Ascending aorta (tissue), 2 donors: ENCODE measurements around the gene TJAP1. TPM values are rescaled to one million over a fixed set of nuclear protein-coding genes. Genes with fewer than 3 reads are reported as not detected.

Experiments
- DNase-seq, 2 donors: peaks; one replicate each; pipeline ENCODE4 v3.0.0-alpha.2; 2019; ENCODE audit warnings: low spot score in 2 of 2
- H3K27ac ChIP-seq, 2 donors: fragments of 200-600 bp; sonication (generic); one replicate each; pipeline ENCODE4 v1.5.1; 2016 to 2017; ENCODE audit warnings: mild to moderate bottlenecking in 1 of 2
- H3K27me3 ChIP-seq: fragments of 200-600 bp; sonication (generic); one replicate; pipeline ENCODE4 v1.5.1; 2017
- H3K36me3 ChIP-seq, 2 donors: fragments of 200-600 bp; sonication (generic); one replicate each; pipeline ENCODE4 v1.5.1; 2016
- H3K4me1 ChIP-seq, 2 donors: fragments of 200-600 bp; sonication (generic); one replicate each; pipeline ENCODE4 v1.5.1; 2016 to 2017; ENCODE audit warnings: mild to moderate bottlenecking in 1 of 2
- H3K4me3 ChIP-seq, 2 donors: fragments of 200-600 bp; sonication (generic); one replicate each; pipeline ENCODE4 v1.5.1; 2016 to 2017; ENCODE audit warnings: mild to moderate bottlenecking in 1 of 2
- H3K9me3 ChIP-seq, 2 donors: fragments of 200-600 bp; sonication (generic); one replicate each; pipeline ENCODE4 v1.5.1; 2016
- CTCF ChIP-seq, 3 experiments: fragments of 200-600 bp in 2 of 3; fragments of 450-650 bp in 1 of 3; sonication (generic) in 2 of 3; IDR thresholded peaks; one replicate each; pipeline ENCODE4 v1.5.1; 2016 to 2019; ENCODE audit warnings: antibody characterized with exemption in 3 of 3, mild to moderate bottlenecking in 1 of 3, moderate library complexity in 1 of 3
- intact Hi-C: fragments of 100-400 bp; cut with DNase I; formaldehyde crosslinking; loops from one replicate; pipeline ENCODE4 v1.15.1; 2023
- total RNA-seq: library from RNA; depleted of rRNA; stranded (reverse); fragments of >200 nt; gene quantifications from one replicate; pipeline ENCODE4 v1.1.0, GENCODE V29; 2016

The TJAP1 gene
- total RNA-seq, 1 donor from 2014 or later: 71.6 TPM

GRCh38 chr6:43541774-43542471 lies 64.6 kb downstream of the TJAP1 start:
- no peak for DNase-seq
- Histone ChIP-seq H3K4me1 (no peaks in the 10 kb centered on the region), H3K27ac (no peak overlapping the region), H3K9me3 (no peaks in the 10 kb centered on the region), H3K27me3 (no peaks in the 10 kb centered on the region), H3K36me3 (peaks cover 44 to 65% of the 10 kb centered on the region in 2 donors), H3K4me3 (no peak overlapping the region)
- intact Hi-C loops: no loop called here
- no peak for TF ChIP-seq CTCF (IDR thresholded peaks at IDR 0.05)

- TF ChIP-seq CTCF (IDR thresholded peaks at IDR 0.05): no peak
- H3K4me3 ChIP-seq: no peak overlapping the region
- H3K9me3 ChIP-seq: no peaks in the 10 kb centered on the region
- DNase-seq: no peak
- no peaks in the 10 kb centered on the region for H3K4me1 ChIP-seq
- intact Hi-C loops: no loop called here
- H3K27ac ChIP-seq: no peak overlapping the region
- H3K36me3 ChIP-seq: peaks cover 63 to 84% of the 10 kb centered on the region in 2 donors
- no peaks in the 10 kb centered on the region for H3K27me3 ChIP-seq
Observed at GRCh38 chr6:43544461-43544860, 67.1 kb downstream of the TJAP1 start.

DNA sequence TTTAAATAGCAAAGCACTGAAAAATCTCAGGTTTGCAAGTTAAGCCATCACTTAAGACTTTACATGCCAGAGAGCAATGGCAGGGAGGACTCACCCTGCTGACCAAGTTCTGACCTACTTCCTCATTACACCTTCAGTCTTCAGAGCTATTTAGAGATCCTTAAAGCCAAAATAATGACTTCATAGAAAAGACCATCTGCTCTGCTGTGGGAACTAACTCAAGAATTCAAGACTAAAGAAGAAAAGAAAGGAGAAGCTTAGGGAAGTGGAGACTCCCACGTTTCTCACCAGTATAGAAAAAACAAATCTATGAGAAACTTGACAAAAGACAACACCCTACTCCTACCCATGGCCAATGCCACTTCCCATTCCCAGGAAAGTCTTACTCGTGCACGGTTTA lies 69.9 kb downstream of the TJAP1 start:
- Histone ChIP-seq H3K4me1 (no peaks in the 10 kb centered on the region), H3K4me3 (no peak overlapping the region), H3K27ac (no peak overlapping the region), H3K36me3 (peaks cover 77 to 87% of the 10 kb centered on the region in 2 donors), H3K27me3 (no peaks in the 10 kb centered on the region), H3K9me3 (no peaks in the 10 kb centered on the region)
- DNase-seq: no peak
- TF ChIP-seq CTCF (IDR thresholded peaks at IDR 0.05): no peak
- intact Hi-C loops: no loop called here

Other genes with a start within 250 kb of the TJAP1 start
- gene DNPH1, start 248.1 kb upstream of the TJAP1 start, total RNA-seq: 39.1 TPM
- gene TTBK1, start 234.1 kb upstream of the TJAP1 start, total RNA-seq: not detected
- gene SLC22A7, start 179.3 kb upstream of the TJAP1 start, total RNA-seq: 1.8 TPM
- not detected for gene CRIP3, start 168.7 kb upstream of the TJAP1 start, total RNA-seq
- 4.4 TPM for gene ZNF318, start 107.9 kb upstream of the TJAP1 start, total RNA-seq
- 4.6 TPM for gene ABCC10, start 50.0 kb upstream of the TJAP1 start, total RNA-seq
- gene DLK2, start 22.0 kb upstream of the TJAP1 start, total RNA-seq: not detected
- gene LRRC73, start 32.8 kb downstream of the TJAP1 start, total RNA-seq: not detected
- gene YIPF3, start 39.4 kb downstream of the TJAP1 start, total RNA-seq: 71.4 TPM
- gene POLR1C, start 39.5 kb downstream of the TJAP1 start, total RNA-seq: 51.5 TPM
- 21.4 TPM for gene XPO5, start 98.5 kb downstream of the TJAP1 start, total RNA-seq
- gene POLH, start 98.6 kb downstream of the TJAP1 start, total RNA-seq: 4.3 TPM
- 30.7 TPM for gene GTPBP2, start 151.7 kb downstream of the TJAP1 start, total RNA-seq
- gene MAD2L1BP, start 158.3 kb downstream of the TJAP1 start, total RNA-seq: 15.0 TPM
- not detected for gene RSPH9, start 167.5 kb downstream of the TJAP1 start, total RNA-seq
- gene MRPS18A, start 210.2 kb downstream of the TJAP1 start, total RNA-seq: 29.8 TPM